ENCODE results near the gene TBC1D28. TPM values are rescaled to one million over a fixed set of nuclear protein-coding genes. Genes with fewer than 3 reads are reported as not detected.

Gene TBC1D28
- not detected in 2 replicates for total RNA-seq

DNA sequence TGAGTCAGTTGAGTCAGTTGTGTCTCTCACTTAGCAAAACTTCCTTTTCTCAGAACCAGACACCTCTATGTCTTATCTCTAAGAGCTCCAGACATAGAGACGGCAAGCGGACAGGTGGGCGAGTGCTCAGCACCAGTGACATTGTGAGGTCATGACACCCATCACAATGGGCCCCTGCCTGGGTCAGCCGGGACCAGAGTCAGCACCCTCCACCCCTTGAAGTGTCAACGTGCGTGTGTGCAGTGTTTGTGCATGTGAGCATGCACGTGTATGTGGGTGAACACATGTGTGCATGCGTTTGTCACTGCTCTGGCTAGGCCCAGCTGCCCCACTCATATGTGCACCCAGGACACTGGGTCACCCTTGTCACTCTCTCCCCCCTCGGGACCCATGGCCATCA lies at the start of gene TBC1D28:
TBC1D28 (minus strand) TSS at position 101 of the 400 bp plus-strand sequence. CDS start 3,039 bp downstream, outside the sequence.

GRCh38 chr17:18681767-18682571 lies 37.8 kb upstream of the TBC1D28 start, which contains the start of gene FOXO3B:
Gene FOXO3B, minus strand, starts transcription at chr17:18682314. Its CDS starts 663 bp downstream, at chr17:18681651.

Other genes starting within 250 kb of the TBC1D28 start
- gene LGALS9C, start 167.6 kb downstream of the TBC1D28 start, total RNA-seq: not detected in 2 replicates
- gene FOXO3B, start 37.9 kb upstream of the TBC1D28 start, total RNA-seq: 6.1 and 7.3 TPM in 2 replicates
- not detected in 2 replicates for gene FBXW10, start 99.7 kb upstream of the TBC1D28 start, total RNA-seq
- gene TVP23B, start 136.8 kb upstream of the TBC1D28 start, total RNA-seq: 16.2 and 21.9 TPM in 2 replicates
- gene PRPSAP2, start 213.7 kb upstream of the TBC1D28 start, total RNA-seq: 22.9 and 30.9 TPM in 2 replicates

All from bronchus fibroblast of lung (primary cell).